8988T (cell line): ENCODE measurements around the gene CERS1.

ENCODE experiments used
- DNase-seq: peaks from one replicate; pipeline ENCODE4 v3.0.0; 2011

Gene CERS1, protein sequence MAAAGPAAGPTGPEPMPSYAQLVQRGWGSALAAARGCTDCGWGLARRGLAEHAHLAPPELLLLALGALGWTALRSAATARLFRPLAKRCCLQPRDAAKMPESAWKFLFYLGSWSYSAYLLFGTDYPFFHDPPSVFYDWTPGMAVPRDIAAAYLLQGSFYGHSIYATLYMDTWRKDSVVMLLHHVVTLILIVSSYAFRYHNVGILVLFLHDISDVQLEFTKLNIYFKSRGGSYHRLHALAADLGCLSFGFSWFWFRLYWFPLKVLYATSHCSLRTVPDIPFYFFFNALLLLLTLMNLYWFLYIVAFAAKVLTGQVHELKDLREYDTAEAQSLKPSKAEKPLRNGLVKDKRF

DNA sequence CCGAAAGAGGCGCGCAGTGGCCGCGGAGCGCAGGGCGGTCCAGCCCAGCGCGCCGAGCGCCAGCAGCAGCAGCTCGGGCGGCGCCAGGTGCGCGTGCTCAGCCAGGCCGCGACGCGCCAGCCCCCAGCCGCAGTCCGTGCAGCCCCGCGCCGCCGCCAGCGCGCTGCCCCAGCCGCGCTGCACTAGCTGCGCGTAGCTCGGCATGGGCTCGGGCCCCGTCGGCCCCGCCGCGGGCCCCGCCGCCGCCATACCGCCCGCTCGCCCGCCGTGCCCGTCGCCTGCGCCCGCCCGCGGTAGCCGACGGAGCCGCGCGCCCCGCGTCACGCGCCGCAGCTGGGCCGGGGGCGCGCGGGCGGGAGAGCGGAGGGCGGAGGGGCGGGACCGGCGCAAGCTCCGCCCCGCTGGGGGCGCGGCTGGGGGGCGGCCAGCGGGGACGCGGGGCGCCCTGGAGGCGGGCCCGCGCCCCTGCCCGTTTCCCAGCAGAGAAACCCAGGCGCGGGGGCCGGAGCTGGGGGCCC, at the start of gene CERS1:
Gene CERS1 (minus strand): TSS at position 335 of the 518 bp plus-strand sequence. CDS start 86 bp downstream, at position 249.
- DNase-seq: peak; percentile 95

DNA sequence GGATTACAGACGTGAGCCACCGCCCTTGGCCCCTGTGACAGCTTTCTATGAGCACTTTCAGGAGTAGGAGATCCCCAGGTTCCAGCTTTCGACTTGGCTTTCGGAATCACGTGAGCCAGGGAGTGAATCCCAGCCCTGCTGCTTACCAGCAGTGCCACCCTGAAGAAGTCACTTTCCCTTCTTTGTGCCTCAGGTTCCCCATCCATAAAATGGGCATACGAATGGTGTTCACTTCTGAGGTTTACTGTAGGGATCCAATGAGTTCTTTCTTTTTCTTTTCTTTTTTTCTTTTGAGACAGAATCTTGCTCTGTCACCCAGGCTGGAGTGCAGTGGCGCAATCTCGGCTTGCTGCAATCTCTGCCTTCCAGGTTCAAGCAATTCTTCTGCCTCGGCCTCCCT, 49.3 kb upstream of the CERS1 start:
- DNase-seq: no peak

DNA sequence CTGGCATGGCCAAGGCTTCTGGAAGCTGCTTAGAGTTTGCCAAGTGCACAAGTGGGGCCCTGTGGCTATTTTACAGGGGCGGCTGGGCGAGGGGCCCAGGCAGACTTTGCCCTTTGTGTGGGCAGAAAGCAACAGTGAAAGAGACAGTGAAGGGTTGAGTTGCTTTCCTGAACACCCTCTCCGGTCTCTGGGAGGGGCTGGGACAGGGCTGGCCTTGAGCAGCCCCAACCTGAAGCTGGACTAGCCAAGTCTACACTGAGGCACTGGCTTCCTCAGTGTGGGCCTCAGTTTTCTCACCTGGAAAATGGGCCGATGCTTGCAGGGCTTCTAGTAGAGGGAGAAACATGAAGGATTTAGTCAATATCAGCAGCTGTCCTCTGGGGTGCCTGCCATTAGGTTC, 47.5 kb upstream of the CERS1 start:
- DNase-seq: no peak

DNA sequence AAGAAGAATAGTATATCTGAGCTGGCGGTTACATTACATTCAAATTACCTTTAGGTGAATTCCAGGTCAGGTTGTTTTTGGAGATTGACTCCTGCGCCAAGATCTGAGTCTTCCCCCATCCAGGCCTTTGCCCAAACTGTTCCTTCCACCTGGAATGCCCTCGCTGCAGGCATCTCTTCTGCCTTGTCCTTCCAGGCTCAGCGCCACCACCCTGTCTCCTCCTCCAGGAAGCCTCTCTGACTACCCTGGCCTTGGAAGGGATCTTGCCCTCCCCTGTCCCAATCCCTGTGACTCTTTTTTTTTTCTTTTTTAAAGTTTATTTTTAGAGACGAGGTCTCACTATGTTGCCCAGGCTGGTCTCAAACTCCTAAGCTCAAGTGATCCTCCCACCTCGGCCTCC, 46.7 kb upstream of the CERS1 start:
- no peak for DNase-seq

DNA sequence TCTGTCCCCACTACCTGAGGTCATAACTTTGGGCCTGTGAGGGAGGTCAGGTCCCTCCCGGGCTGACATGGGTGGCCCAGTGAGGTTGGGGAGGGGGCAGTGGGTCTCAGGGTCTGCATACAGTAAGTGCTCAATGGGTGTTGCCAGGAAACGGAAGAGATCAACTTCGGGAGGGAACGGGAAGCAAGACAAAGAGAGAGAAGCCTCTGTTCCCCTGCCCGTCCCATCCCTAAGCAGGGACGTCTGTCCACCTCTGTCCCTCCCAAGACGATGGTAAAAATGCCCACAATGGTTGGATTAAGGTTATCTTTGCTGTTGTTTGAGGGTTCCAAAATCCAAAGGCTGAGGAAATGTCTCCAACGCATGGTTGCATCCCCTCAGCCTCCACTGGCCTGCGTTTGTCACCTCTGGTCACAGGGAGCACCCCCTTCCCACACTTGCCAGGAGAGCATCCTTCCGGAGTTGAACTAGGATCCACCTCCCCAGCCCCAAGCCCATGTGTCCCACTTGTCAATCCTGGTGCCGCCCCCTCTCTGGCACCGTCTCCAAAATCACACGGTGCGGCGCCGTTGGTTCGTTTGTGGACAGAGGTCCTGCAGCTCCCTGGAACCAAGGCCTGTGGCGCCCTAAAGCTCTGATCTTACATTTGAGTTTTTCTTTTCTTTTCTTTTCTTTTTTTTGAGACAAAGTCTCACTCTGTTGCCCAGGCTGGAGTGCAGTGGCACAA, 45.8 kb upstream of the CERS1 start:
- DNase-seq: no peak

DNA sequence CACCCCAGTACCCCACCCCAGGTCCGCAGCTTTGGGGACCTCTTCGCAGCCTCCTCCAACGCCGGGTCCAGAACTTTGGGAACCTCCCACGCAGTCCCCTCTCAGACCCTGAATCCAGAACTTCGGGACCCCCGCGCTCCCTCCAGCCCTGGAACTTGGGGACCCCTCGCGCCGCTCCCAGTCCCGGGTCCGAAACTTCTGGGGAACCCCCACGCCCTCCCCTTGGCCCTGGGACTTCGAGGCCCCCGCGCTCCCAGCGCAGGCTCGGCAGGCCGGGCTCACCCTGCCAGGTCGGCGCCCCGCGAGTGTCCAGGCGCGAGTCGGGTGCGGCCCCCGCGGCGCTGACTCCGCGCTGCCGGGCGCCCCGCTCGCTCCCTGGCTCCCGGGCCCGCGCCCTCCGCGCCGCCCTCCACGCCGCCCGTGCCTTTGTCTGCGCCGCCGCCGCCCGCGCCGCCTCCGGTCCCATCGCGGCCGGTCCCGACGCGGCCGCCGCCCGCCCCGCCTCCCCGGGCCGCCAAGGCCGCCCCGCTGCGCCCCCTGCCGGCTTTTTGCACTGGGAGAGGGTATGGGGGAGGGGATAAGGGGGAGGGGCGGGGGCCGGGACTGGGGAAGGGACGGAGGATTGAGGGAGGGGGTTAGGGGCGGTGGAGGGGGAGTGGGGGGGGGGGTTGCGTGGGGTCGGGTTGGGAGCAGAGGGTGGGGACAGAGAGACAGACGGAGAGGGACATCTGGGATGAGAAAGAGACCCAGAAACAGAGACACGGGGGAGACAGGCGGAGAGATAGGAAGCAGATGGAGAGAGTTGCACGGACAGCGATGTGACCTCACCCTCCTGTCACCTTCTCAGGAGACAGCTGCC, 45.0 kb upstream of the CERS1 start, which contains the start of gene HOMER3:
Gene HOMER3 (minus strand): TSS at position 449 of the 859 bp plus-strand sequence. CDS start 2,235 bp downstream, outside the sequence.
- peak; percentile 94 for DNase-seq

DNA sequence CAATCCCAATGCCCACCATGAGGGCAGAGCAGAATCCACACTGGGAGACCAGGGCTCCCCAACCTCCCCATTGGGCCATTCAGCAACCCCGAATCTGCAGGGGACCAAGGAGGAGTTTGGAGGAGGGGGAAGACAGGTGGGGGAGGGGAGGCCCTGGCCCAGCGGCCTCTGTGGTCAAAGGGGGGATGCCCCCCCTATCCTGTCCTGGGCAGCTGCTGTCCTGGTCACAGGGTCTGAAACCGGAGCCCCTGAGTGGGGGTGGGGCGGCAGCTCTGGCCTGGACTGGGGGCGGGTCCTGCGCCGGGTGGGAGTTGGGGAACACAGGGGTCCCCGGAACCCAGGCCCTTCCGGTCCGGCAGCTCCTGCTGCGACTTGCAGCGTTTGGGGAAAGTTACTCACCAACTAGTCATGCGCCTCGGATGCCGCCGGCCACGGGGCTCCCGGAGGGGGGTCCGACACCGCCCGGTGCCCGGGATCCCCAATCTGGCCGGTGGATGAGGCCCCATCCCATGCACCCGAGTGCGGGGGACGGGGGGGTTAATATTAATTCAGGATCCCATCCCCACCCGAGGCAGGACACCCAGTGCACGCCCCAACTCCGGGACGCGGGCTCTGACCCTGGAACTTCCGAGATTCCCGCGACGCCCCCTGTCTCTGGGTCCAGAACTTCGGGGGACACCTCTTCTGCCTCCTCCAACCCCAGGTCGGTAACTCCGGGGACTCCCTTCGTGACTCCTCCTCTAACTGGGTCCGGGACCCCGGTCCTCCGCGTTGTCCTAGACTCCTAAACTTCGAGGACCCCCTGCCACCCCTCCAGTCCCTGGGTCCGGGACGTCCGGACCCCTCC, 44.2 kb upstream of the CERS1 start:
- DNase-seq: peak; percentile 87

DNA sequence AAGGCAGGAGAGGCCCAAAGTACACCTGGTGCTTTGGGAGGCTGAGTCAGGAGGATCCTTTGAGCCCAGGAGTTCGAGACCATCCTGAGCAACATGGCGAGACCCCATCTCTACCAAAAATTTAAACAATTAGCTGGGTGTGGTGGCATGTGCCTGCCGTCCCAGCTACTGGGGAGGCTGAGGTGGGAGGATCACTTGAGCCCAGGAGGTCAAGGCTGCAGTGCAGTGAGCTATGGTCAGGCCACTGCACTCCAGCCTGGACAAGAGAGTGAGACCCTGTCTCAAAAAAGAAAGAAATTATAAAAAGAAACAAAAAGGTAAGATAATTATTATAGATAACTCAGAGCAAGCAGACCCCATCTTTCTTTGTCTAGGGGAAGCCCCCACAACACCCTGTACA, 43.2 kb upstream of the CERS1 start:
- no peak for DNase-seq

DNA sequence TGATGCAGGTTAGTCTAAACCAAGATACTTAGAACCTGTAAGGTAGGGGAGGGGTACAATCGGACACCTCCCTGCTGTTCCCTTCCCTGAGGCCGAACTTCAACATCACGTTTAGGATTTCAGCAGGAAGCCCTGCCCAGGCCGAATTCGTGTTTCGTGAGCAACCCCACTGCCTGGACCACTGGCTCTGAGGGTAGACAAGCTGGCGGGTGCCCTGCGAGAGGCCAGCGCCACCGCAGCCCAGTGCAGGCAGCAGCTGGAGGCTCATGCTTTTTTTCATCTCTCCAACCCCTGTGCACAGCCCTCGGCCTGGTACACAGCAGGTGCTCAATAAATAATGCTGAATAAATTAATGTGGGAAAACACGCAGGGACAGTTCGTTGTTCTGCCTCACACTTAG, 37.3 kb upstream of the CERS1 start:
- no peak for DNase-seq

DNA sequence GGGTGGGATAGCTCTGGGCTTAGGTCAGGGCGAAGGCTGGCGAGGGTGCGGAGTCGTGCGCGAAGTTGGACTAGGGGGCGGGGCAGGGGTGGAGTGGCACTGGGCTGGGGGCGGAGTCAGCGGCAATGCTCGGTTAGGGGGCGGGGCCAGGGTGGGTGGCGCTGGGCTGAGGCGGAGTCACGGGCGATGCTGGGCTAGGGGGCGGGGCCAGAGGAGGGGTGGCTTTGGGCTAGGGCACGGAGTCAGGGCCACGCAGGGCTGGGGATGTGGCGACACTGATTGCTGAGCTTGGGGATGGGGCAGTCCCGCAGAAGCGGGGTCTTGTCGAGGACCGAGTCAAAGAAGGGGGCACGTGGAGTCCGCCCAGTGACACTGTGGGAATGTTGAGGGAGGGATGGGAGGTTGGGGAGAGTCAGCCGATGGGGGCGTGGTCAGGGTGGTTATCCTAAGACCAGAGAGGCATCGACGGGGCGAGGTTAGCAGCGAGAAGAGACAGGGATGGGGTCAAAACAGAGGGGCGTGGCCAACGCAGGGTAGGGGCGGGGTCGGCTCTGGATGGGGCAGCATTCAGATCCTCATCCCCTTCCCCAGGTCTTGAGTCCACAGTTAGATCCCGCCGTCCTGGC, 36.4 kb upstream of the CERS1 start:
- DNase-seq: peak; percentile 89

DNA sequence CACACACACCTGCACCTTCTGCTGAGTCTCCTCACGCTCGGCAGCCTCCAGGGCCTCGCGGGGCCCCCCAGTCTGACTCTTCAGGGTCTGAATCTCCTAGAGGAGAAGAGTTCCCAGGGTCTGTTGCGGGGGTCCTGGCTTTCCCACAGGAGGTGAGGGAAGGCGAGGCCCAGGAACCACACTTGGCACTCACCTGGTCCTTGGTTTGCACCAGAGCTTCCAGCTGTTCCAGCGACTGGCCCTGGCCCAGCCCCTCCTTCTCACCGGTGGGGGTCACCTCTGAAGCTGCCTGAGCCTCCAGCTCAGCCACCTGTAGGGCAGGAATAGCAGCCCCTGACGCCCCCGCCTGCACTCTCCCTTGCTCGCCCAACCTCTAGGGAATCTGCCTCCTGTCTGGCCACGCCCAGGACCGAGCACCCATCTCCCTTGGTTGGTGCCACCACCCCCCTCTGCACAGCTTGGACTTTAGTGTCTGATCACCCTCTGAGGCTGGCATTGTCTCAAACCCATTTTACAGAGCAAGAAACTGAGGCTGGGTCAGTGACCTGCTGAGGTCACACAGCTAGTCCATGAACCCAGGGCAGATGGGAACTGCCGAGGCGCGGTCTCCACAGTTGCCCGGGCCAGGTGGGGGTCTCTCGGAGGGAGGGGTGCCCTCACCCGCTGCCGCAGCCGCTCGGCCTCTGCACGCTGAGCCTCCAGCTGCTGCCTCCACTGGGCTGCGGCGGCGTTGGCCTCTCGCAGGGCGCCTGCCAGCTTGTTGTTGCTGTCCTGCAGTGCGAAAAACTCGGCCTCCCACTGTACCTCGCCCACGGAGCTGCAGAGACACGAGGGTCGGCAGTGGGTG, 35.6 kb upstream of the CERS1 start:
- DNase-seq: no peak

DNA sequence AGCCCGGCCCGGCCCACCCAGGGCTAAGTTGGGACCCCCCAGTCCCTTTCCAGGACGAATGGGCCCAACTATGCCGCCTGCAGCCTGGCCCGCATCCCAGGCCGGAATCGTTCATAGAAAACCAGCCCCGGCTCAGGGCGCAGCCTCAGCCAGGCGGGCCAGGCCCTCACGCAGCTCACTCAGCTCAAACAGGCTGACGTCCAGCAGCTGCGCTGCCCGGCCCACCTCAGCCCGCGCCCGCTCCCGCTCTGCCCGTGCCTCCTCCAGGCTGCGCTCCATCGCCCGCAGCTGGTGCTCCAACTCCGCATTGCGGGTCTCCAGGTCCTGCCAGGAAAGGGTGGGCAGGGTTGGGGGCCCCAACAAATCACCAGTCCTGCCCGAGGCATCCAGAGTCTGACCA, 33.4 kb upstream of the CERS1 start:
- no peak for DNase-seq

DNA sequence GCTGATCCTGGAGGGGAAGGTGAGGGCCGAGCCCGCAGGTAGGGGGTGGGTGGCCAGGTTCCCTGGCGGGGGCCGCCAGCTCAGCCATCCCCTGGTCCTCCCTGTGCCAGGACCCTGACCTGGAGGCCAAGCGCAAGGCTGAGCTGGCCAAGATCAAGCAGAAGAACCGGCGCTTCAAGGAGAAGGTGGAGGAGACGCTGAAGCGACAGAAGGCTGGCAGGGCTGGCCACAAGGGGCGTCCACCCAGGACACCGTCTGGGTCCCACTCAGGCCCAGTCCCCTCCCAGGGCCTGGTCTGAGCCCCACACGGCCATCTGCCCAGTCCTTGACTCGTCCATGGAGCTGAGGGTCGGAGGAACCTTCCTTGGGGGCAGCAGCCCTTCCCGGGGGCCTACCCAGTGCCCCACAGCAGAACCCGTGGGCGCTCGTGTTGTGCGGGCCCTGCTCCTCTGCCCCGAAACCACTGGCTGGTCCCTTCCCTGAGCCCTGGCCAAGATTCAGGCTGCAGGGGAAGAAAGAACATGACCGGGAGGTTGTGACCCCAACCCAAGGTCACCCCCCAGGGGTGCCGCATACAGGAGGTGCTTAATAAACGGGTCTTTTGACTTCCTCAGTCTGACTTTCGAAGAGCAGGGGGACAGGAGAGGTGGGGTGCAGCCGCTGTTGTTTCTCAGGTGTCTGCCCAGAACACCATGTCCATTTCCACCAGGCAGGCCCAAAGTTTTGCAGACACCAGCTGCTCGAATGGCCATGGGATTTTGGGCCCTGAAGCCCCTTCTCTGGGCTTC, 32.3 kb upstream of the CERS1 start:
- DNase-seq: no peak

DNA sequence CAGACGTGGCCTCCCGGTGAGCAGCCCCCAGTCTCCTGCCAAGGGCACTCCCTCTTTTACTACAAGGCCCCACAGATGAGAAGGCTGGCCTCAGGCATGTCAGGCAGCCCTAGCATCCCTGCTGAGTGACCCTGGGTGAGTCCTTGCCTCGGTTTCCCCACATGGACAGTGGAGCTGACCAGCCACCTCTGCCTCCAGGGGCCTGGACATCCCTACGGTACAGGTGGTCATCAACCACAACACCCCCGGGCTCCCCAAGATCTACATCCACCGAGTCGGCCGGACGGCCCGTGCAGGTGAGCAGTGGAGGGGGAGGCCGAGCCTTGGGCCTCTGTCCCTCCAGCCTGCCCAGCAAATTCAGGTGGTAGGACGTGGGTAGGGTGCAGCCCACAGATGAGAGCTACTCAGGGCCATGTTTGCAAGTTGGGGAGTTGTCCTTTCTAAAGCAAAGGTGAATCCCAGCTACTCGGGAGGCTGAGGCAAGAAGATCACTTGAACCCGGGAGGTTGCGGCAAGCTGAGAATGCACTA, 28.8 kb upstream of the CERS1 start:
- no peak for DNase-seq

DNA sequence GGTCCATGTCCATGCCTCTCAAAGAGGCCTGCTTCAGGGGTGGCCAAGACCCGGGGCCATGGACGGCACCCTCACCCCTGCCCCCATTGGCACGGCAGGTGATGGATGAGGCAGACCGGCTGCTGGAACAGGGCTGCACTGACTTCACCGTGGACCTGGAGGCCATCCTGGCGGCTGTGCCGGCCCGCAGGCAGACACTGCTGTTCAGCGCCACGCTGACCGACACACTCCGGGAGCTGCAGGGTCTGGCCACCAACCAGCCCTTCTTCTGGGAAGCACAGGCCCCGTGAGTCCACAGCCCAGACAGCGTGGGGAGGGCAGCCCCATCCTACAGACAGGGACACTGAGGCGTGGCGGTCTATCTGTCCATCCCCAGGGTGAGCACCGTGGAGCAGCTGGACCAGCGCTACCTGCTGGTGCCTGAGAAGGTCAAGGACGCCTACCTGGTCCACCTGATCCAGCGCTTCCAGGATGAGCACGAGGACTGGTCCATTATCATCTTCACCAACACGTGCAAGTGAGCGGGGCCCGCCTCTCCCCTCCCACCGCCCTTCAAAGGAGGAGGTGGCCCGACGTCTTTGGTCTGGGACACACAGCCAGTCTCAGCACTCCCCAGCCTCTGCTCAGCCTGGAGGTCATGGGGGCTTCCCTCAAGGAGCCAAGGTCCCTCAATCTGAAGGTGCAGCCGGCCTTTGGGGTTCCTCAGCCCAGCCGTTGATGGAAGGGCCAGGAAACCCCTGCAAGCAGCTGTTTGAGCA, 26.4 kb upstream of the CERS1 start:
- no peak for DNase-seq

DNA sequence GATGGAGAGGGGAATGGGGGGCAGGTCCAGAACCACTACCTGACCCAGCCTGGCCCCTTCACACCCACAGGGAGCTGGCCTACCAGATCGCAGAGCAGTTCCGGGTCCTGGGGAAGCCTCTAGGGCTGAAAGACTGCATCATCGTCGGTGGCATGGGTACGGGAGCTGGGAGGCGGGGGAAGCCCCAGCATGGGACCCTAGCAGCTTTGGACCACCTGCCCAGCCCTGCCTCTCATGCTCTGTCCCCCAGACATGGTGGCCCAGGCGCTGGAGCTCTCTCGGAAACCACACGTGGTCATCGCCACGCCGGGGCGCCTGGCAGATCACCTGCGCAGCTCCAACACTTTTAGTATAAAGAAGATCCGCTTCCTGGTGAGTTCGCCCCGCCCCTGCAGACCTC, 25.6 kb upstream of the CERS1 start:
- no peak for DNase-seq

DNA sequence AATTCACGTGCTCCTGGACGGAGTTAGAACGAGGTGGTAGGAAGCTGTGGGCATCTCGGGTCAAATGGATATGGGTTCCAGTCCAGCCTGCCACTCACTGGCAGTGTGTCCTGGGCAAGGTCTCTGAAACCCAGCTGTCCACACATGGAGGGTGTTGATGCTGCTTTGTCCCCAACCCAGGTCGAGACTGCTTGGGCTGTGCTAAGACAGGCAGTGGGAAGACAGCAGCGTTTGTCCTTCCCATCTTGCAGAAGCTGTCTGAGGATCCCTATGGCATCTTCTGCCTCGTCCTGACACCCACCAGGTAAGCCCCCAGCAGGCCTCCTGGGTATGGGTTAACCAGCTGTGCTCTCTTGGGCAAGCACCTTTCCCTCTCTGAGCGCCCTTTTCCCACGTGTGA, 24.4 kb upstream of the CERS1 start:
- no peak for DNase-seq

DNA sequence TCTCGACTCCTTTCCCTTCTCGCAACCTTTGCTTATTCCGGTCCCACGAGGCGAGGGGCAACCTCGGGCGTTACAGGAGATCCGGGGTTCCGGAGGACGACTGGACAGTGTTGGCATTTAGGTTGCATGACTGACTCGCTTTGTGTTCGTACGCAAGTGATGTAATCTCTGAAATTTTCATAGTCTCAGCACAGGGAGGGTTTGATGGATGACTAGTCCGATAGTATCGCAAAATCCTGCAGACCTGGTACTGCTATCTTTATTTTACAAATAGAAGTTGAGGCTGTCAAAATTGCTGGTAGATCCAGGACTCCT, 23.9 kb upstream of the CERS1 start:
- DNase-seq: no peak
